ENCODE results near the gene TMLHE. TPM values are rescaled to one million over a fixed set of nuclear protein-coding genes. Genes with fewer than 3 reads are reported as not detected.
"Not testable (repeated sequence)": the region's sequence is repeated elsewhere in the genome, so short reads cannot be mapped to it uniquely, and the experiment has no call there.

TMLHE gene
- total RNA-seq, 1 donor from 2014 or later, result 10.1 TPM

DNA sequence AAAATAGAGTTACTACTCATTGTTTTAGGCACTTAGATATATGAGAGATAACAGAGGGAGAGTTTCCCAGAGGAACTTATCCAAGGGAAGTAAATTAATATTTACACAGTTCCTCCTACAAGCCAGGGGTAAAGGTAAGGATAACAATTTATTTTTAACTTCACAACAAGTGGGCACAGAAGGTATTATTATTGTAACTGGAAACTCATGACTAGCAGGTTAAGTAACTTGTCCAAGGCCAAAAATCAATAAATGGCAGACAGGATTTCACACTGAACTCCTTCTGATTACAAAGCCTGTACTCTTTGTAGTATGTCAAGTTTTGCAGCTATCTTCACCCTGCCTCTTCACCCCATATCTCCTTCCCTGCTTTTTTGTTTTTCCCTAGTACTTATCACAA lies 107.5 kb downstream of the TMLHE start:
- no peaks in the 10 kb centered on the region for H4K20me1 ChIP-seq (ENCODE audit: insufficient read depth, low read length)
- H2AFZ ChIP-seq (ENCODE audit: low read depth, low read length), result no peak overlapping the region
- no peak overlapping the region for H3K27ac ChIP-seq (ENCODE audit: low read depth, low read length)
- H3K9ac ChIP-seq (ENCODE audit: low read length), result no peak overlapping the region
- Mint-ChIP-seq H3K27ac (ENCODE audit: unreplicated experiment) (no peak overlapping the region), H3K36me3 (ENCODE audit: low read depth, unreplicated experiment) (peaks cover 3% of the 10 kb centered on the region), H3K9me3 (ENCODE audit: unreplicated experiment) (no peaks in the 10 kb centered on the region), H3K4me1 (ENCODE audit: low read depth, unreplicated experiment) (no peaks in the 10 kb centered on the region), H3K4me3 (ENCODE audit: unreplicated experiment) (no peak overlapping the region), H3K27me3 (ENCODE audit: low read depth, unreplicated experiment) (no peaks in the 10 kb centered on the region)
- TF ChIP-seq, protein P1, sequence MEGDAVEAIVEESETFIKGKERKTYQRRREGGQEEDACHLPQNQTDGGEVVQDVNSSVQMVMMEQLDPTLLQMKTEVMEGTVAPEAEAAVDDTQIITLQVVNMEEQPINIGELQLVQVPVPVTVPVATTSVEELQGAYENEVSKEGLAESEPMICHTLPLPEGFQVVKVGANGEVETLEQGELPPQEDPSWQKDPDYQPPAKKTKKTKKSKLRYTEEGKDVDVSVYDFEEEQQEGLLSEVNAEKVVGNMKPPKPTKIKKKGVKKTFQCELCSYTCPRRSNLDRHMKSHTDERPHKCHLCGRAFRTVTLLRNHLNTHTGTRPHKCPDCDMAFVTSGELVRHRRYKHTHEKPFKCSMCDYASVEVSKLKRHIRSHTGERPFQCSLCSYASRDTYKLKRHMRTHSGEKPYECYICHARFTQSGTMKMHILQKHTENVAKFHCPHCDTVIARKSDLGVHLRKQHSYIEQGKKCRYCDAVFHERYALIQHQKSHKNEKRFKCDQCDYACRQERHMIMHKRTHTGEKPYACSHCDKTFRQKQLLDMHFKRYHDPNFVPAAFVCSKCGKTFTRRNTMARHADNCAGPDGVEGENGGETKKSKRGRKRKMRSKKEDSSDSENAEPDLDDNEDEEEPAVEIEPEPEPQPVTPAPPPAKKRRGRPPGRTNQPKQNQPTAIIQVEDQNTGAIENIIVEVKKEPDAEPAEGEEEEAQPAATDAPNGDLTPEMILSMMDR (IDR thresholded peaks at IDR 0.05; ENCODE audit: insufficient read depth, low read depth, low read length), result no peak
- TF ChIP-seq EZH2 (IDR thresholded peaks at IDR 0.05; ENCODE audit: insufficient read depth, low read length), result no peak
- no peak overlapping the region for H3K4me2 ChIP-seq (ENCODE audit: low read length)
- H3K9me3 ChIP-seq (ENCODE audit: insufficient read depth, low read depth, low read length), result no peaks in the 10 kb centered on the region
- FAIRE-seq, result no peak
- no peak overlapping the region for H3K4me3 ChIP-seq (ENCODE audit: insufficient read depth, low read depth, low read length)
- H3K79me2 ChIP-seq (ENCODE audit: insufficient read depth, low read length), result no peaks in the 10 kb centered on the region
- no peaks in the 10 kb centered on the region for H3K36me3 ChIP-seq (ENCODE audit: insufficient read depth, low read length)
- no peaks in the 10 kb centered on the region for H3K4me1 ChIP-seq (ENCODE audit: insufficient read depth, low read length)
- DNase-seq (ENCODE audit: low read depth), result no peak
- H3K27me3 ChIP-seq (ENCODE audit: insufficient read depth, low read length), result no peaks in the 10 kb centered on the region

DNA sequence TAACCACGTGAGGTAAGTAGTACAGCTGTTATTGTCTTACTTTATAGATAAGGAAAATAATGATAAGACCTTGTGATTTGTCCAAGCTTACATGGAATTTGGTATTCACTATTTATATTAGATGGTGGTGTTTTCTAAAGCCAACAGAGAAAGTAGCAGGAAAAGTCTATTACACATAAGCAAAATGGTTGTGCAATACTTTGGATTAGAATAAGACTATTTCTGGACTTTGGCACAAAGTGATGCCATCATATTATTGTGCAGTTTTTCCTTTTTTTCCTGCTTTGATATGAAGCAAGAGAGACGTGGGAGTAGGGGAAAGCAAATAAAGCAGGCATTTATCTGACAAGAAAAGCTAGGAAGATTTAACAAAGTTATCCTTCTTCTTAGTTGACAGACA lies 117.6 kb downstream of the TMLHE start:
- H3K27ac Mint-ChIP-seq (ENCODE audit: unreplicated experiment); H3K36me3 Mint-ChIP-seq (ENCODE audit: low read depth, unreplicated experiment); H3K4me1 ChIP-seq (ENCODE audit: insufficient read depth, low read length); H3K4me1 Mint-ChIP-seq (ENCODE audit: low read depth, unreplicated experiment); H3K4me3 ChIP-seq (ENCODE audit: insufficient read depth, low read depth, low read length); H3K36me3 ChIP-seq (ENCODE audit: insufficient read depth, low read length); DNase-seq (ENCODE audit: low read depth); H3K79me2 ChIP-seq (ENCODE audit: insufficient read depth, low read length); H3K27me3 ChIP-seq (ENCODE audit: insufficient read depth, low read length); H3K4me2 ChIP-seq (ENCODE audit: low read length); H3K9ac ChIP-seq (ENCODE audit: low read length); H3K27ac ChIP-seq (ENCODE audit: low read depth, low read length); H3K4me3 Mint-ChIP-seq (ENCODE audit: unreplicated experiment); H3K9me3 ChIP-seq (ENCODE audit: insufficient read depth, low read depth, low read length); H3K9me3 Mint-ChIP-seq (ENCODE audit: unreplicated experiment); H2AFZ ChIP-seq (ENCODE audit: low read depth, low read length); H4K20me1 ChIP-seq (ENCODE audit: insufficient read depth, low read length); H3K27me3 Mint-ChIP-seq (ENCODE audit: low read depth, unreplicated experiment): not testable (repeated sequence)
- FAIRE-seq, result peak; percentile 86

DNA sequence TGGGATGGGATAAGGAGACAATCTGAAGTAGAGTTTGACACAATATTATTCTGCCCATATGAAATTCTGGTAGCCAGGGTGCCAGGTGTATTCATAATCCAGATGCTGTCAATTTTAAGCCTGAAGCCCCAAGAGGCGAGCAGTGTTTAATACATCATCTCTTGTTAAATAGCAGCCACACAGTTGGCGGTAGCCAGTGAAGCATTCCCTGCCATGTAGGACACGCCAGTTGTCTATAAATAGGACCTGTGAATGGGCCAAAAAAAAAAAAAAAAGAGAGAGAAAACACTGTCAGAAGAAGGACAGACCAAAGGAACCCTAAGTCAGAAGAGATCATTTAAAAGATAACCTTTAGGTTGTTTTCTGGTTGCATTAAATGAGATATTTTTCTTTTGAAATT lies 121.3 kb downstream of the TMLHE start:
- H3K27me3 Mint-ChIP-seq (ENCODE audit: low read depth, unreplicated experiment); H3K27ac Mint-ChIP-seq (ENCODE audit: unreplicated experiment); H3K27me3 ChIP-seq (ENCODE audit: insufficient read depth, low read length); H3K4me2 ChIP-seq (ENCODE audit: low read length); H3K27ac ChIP-seq (ENCODE audit: low read depth, low read length); H2AFZ ChIP-seq (ENCODE audit: low read depth, low read length); H3K4me1 Mint-ChIP-seq (ENCODE audit: low read depth, unreplicated experiment); H3K9me3 Mint-ChIP-seq (ENCODE audit: unreplicated experiment); H3K9ac ChIP-seq (ENCODE audit: low read length); H3K4me1 ChIP-seq (ENCODE audit: insufficient read depth, low read length); H3K36me3 ChIP-seq (ENCODE audit: insufficient read depth, low read length); H3K9me3 ChIP-seq (ENCODE audit: insufficient read depth, low read depth, low read length); FAIRE-seq; H3K36me3 Mint-ChIP-seq (ENCODE audit: low read depth, unreplicated experiment); DNase-seq (ENCODE audit: low read depth); H3K4me3 ChIP-seq (ENCODE audit: insufficient read depth, low read depth, low read length); H3K4me3 Mint-ChIP-seq (ENCODE audit: unreplicated experiment); H3K79me2 ChIP-seq (ENCODE audit: insufficient read depth, low read length); H4K20me1 ChIP-seq (ENCODE audit: insufficient read depth, low read length): not testable (repeated sequence)

DNA sequence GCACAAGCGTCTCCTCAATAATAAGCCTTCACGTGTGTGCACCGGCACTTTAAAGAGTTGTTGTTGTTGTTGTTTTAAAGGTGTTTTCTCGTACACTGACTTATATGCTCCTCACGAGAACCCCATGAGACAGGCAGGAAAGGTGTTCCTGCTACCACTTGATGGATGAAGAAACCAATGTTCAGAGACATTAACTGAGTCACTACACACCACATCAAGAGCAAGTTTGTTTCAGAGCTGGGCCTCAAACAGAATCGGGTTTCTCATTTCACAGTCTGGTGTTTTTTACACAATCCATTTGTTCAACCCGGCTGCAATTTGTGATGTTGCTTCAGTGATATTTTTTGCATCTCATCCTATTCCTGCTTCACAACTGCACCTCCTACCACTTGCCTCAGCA lies 135.6 kb downstream of the TMLHE start:
- not testable (repeated sequence) for FAIRE-seq; H3K4me1 ChIP-seq (ENCODE audit: insufficient read depth, low read length); H3K27me3 Mint-ChIP-seq (ENCODE audit: low read depth, unreplicated experiment); H3K27ac Mint-ChIP-seq (ENCODE audit: unreplicated experiment); DNase-seq (ENCODE audit: low read depth); H3K4me1 Mint-ChIP-seq (ENCODE audit: low read depth, unreplicated experiment); H3K9ac ChIP-seq (ENCODE audit: low read length); H3K27ac ChIP-seq (ENCODE audit: low read depth, low read length); H3K9me3 ChIP-seq (ENCODE audit: insufficient read depth, low read depth, low read length); H3K4me2 ChIP-seq (ENCODE audit: low read length); H3K79me2 ChIP-seq (ENCODE audit: insufficient read depth, low read length); H3K36me3 ChIP-seq (ENCODE audit: insufficient read depth, low read length); H3K27me3 ChIP-seq (ENCODE audit: insufficient read depth, low read length); H3K4me3 Mint-ChIP-seq (ENCODE audit: unreplicated experiment); H2AFZ ChIP-seq (ENCODE audit: low read depth, low read length); H4K20me1 ChIP-seq (ENCODE audit: insufficient read depth, low read length); H3K9me3 Mint-ChIP-seq (ENCODE audit: unreplicated experiment); H3K4me3 ChIP-seq (ENCODE audit: insufficient read depth, low read depth, low read length); H3K36me3 Mint-ChIP-seq (ENCODE audit: low read depth, unreplicated experiment)

DNA sequence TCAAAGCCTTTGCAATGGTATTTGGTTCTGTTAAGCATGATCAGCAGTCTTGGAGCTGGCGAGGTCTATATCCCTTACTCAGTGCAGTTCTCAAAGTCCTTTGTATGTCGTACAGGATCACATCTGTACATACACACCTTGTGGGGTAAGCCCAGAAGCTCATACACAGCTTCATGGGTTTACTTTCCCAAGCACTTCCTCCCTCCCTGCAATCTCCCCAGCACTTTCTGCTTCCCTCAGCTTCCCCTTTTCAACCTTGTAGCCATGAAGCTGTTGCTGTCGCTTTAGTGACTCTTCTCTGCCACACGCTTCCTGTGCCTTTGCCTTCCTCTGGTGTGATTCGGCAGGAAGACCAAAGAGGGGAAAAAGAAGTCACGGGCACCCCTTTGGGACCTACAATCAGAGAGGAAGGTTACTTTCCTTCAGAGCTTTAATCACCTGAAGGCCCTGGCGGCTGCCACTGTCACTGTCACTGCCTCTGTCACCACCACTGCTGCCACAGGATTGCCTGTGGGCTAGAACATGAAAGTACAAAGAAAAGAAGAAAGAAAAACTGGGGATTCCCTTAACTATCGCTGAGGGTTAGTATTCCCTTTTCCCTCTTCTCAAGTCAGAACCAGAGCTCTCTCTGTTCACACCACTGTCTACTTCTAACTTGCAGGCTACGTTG lies 146.3 kb downstream of the TMLHE start:
- not testable (repeated sequence) for H3K4me3 ChIP-seq (ENCODE audit: insufficient read depth, low read depth, low read length); H3K36me3 Mint-ChIP-seq (ENCODE audit: low read depth, unreplicated experiment); H3K36me3 ChIP-seq (ENCODE audit: insufficient read depth, low read length); H3K4me3 Mint-ChIP-seq (ENCODE audit: unreplicated experiment); H3K27me3 Mint-ChIP-seq (ENCODE audit: low read depth, unreplicated experiment); H3K27ac ChIP-seq (ENCODE audit: low read depth, low read length); H4K20me1 ChIP-seq (ENCODE audit: insufficient read depth, low read length); H3K27me3 ChIP-seq (ENCODE audit: insufficient read depth, low read length); H3K9me3 Mint-ChIP-seq (ENCODE audit: unreplicated experiment); DNase-seq (ENCODE audit: low read depth); H3K9ac ChIP-seq (ENCODE audit: low read length); H2AFZ ChIP-seq (ENCODE audit: low read depth, low read length); H3K27ac Mint-ChIP-seq (ENCODE audit: unreplicated experiment); H3K79me2 ChIP-seq (ENCODE audit: insufficient read depth, low read length); H3K9me3 ChIP-seq (ENCODE audit: insufficient read depth, low read depth, low read length); H3K4me2 ChIP-seq (ENCODE audit: low read length); H3K4me1 ChIP-seq (ENCODE audit: insufficient read depth, low read length); H3K4me1 Mint-ChIP-seq (ENCODE audit: low read depth, unreplicated experiment)
- FAIRE-seq, result peak; percentile 52

Measured in astrocyte (in vitro differentiated cells and primary cell).